Esophagus muscularis mucosa (tissue), 4 donors: ENCODE results near the gene BOLA2B.

Source experiments
- CTCF ChIP-seq, 3 experiments: fragments of 200-600 bp in 2 of 3; fragments of 450-650 bp in 1 of 3; sonication (generic) in 2 of 3; IDR thresholded peaks; one replicate each; pipeline ENCODE4 v1.5.1; 2017 to 2019; ENCODE audit warnings: antibody characterized with exemption in 3 of 3, mild to moderate bottlenecking in 2 of 3, moderate library complexity in 1 of 3
- EP300 ChIP-seq: sonication (generic); formaldehyde crosslinking; IDR thresholded peaks from one replicate; pipeline ENCODE4 v1.6.1; 2017; ENCODE audit warnings: antibody characterized with exemption
- POLR2AphosphoS5 ChIP-seq, 2 donors: sonication (generic); formaldehyde crosslinking; IDR thresholded peaks; one replicate each; pipeline ENCODE4 v1.6.1; 2017; ENCODE audit warnings: antibody characterized with exemption in 2 of 2

GRCh38 chr16:30147843-30148510, 45.5 kb downstream of the BOLA2B start:
- TF ChIP-seq POLR2AphosphoS5 (IDR thresholded peaks at IDR 0.05) = no peak
- TF ChIP-seq CTCF (IDR thresholded peaks at IDR 0.05) = no peak
- TF ChIP-seq EP300 = no peak
